ENCODE results near the gene GDF15.
"Not testable (repeated sequence)": the region's sequence is repeated elsewhere in the genome, so short reads cannot be mapped to it uniquely, and the experiment has no call there.

GDF15 gene

DNA sequence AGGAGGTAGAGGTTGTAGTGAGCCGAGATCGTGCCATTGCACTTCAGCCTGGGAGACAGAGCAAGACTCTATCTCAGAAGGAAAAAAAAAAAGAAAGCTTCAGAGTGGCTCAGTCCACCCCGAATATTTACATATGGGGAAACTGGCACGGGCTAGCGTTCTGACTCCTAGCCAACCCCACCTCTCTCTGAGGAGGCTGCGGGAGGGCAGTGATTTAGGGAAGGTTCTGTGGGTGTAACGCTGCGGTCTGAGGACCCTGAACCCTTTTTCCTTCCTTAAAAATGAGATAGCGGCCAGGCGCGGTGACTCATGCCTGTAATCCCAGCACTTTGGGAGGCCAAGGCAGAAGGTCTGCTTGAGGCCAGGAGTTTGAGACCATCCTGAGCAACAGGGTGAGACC lies 6.5 kb downstream of the GDF15 start:
- no peak for DNase-seq (ENCODE audit: low spot score)

DNA sequence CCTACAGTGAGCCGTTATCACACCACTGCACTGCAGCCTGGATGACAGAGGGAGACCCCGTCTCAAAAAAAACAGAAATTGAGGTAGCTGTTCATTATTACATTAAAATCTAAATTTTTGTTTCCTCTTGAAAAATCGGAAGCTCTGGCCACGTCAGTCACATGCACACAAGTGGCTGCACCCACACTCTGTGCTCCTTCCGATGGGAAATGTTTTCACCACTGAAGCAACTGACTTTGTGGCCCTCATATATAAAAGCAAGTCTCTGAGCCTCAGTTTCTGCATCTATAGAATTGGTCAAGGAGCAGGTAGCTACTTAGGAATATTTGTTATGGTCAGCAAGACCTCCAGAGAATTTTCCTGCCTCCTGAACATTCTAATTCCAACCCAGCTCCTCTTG lies 7.0 kb downstream of the GDF15 start:
- no peak for DNase-seq (ENCODE audit: low spot score)

DNA sequence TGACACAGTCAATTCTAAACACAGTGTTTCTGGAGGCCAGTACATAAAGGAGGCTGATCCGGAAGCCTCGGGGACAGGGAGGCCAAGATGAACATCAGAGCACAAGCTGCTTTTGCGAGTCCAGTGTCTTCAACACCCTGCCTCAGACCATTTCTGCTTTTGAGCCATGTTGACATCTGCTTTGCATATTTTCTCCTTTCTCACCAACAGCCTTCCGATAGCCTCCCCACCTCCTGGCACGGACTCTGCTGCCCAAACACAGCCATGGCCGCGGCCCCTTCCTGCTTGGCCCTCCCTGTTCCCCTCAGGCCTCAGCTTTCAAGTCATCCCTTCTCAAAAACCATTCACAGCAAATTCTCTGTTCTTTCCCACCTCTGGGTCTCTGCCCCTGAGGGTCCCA lies 7.9 kb downstream of the GDF15 start:
- DNase-seq (ENCODE audit: low spot score) = no peak

DNA sequence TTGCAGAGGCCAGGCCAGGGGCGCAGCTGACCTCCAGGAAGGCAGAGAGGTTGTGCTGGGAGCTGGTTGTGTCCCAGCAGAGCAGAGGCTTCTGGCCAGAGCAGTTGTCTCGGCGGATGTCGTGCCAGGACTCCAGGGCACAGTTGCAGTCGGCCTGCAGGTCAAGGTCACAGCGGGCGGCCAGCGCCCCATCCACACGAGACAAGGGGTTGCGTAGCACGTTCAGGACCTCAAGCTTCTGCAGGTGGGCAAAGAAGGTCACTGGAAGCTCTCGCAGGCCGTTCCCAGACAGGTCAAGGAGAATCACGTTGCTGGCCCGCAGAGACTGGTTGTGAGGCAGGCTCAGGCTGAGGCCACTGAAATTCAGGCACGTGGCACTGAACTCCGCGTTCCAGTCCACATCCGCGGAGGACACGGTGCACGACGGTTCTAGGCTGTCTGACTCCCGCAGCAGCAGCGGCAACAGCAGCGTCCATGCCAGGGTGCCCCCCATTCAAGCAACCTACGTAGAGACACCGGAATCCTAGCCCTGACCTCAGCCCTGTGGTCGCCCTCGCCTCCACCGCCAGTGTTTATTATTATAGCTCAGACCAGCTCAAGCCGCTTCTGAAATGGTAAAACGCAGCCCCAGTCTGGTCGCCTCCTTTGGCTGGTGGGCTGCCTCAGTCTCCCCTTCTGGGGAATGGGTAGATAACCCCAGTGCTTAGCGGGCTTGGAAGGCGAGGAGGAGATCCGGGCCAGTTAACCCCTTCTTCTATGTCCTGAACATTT lies 10.7 kb downstream of the GDF15 start:
- DNase-seq (ENCODE audit: low spot score) = no peak

DNA sequence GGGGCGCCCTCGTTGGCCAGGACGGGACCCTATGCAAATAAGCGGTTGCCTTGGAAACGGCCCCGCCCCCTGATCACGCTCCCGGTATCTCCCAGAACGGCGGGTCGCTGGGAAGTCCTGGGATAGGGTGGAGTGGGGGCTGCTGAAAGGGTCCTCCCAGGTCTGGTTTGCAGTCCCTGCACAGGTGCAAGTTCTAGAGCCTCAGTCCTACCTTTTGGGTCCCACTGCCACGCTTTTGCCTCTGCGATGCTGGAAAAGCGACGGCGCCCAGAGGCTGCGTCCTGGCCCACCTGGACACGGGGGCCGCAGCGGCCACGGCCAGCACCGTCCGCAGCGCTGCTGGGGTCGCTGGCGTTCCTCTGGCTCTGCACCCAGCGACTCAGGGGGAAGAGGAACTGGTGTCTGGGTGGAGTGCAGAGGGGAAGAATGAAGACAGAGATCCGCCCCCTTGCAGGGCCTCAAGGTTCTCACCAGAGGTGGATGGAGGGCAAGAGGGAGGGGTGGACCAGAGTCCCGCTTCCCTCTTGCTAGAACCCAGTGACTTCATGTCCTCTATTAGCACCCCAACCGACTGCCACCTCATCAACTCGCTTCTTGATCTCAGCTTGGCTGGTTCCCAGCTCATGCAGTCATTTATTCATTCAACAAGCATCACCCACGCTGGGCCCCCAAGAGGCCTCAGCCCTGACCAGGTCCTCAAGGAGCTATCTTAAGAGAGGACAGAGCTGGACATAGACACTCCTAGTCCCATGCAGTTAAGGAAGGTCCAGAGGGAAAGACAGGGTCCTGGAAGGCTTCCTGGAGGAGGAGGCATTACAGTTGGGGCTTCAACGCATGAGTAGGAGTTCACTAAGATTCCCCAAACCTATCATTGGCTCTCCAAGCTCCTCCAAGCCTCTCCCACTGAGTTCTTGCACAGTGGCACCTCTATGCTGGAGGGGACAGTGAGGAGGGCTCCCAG lies 11.6 kb downstream of the GDF15 start, which contains the start of gene LRRC25:
Gene LRRC25 (minus strand): TSS at position 381 of the 961 bp plus-strand sequence. CDS start 659 bp downstream, outside the sequence.
- no peak for DNase-seq (ENCODE audit: low spot score)

DNA sequence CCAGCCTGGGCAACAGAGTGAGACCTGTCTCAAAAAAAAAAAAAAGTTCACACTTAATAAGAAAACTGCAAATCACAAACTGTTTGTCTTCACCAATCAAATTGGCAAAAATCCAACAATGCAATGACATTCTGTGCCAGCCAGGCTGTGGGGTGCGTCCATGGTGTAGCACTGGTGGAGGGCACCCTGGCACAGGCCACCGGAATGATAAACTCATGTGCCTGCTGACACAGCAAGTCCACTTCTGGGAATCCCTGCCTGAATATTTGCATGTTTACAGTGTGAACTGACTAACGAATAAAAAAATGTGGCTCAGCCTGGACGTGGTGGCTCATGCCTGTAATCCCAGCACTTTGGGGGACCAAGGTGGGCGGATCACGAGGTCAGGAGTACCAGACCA lies 13.1 kb downstream of the GDF15 start:
- no peak for DNase-seq (ENCODE audit: low spot score)

DNA sequence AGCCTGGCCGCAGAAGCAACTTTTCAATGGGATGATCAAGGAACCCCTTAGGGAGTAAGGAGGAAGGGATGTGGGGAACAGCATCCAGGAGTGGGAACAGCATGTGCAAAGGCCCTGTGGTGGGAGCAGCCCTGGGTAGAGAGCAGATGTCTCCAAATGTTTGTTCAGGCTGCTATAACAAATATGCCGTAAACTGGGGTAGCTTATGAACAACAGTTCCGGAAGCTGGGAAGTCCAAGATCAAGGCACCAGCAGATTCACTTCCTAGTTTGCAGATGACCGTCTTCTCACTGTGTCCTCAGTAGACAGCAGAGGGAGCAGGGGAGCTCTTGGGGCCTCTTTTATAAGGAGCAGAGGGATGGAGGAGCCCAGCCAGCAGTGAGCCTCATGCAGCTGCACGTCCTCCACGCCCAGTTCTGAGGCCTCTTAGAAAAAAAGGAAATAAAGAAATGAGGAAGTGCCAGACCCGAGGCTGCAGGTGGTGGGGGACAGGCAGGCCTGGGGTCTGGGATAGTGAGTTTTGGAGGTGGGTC lies 15.7 kb downstream of the GDF15 start:
- no peak for DNase-seq (ENCODE audit: low spot score)

DNA sequence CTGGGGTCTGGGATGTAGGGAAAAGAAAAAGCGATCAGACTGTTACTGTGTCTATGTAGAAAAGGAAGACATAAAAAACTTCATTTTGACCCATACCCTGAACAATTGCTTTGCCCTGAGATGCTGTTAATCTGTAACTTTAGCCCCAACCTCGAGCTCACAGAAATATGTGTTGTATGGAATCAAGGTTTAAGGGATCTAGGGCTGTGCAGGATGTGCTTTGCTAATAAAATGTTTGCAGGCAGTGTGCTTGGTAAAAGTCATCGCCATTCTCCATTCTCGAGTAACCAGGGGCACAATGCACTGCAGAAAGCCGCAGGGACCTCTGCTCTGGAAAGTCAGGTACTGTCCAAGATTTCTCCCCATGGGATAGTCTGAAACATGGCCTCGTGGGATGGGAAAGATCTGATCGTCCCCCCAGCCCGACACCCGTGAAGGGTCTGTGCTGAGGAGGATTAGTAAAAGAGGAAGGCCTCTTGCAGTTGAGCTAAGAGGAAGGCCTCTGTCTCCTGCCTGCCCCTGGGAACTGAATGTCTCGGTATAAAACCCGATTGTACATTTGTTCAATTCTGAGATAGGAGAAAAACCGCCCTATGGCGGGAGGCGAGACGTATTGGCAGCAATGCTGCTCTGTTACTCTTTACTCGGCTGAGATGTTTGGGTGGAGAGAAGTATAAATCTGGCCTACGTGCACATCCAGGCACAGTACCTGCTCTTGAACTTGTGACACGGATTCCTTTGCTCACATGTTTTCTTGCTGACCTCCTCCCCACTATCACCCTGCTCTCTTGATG lies 16.7 kb downstream of the GDF15 start:
- not testable (repeated sequence) for DNase-seq (ENCODE audit: low spot score)

DNA sequence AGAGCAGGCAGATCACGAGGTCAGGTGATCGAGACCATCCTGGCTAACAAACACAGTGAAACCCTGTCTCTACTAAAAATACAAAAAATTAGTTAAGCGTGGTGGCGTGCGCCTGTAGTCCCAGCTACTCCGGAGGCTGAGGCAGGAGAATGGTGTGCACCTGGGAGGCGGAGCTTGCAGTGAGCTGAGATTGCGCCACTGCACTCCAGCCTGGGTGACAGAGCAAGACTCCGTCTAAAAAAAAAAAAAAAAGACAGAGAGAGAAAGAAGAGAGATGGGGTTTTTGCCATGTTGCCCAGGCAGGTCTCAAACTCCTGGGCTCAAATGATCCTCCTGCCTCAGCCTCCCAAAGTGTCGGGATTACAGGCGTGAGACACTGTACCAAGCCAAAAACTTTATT lies 19.8 kb downstream of the GDF15 start:
- DNase-seq (ENCODE audit: low spot score) = not testable (repeated sequence)

DNA sequence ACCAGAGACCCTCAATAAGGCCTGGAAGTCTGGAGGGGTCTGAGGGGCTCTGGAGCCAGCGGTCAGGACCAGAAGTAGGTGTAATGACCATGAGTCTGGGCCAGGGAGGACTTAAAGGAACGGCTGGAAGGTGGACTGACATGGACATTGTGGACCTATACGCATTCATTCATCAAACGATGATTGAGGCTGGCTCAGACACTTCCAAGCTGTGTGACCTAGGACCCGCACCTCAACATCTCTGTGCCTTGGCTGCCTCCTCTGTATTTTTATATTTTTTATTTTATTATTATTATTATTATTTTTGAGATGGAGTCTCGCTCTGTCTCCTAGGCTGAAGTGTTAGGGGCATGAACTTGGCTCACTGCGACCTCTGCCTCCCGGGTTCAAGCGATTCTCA lies 20.8 kb downstream of the GDF15 start:
- DNase-seq (ENCODE audit: low spot score) = no peak

DNA sequence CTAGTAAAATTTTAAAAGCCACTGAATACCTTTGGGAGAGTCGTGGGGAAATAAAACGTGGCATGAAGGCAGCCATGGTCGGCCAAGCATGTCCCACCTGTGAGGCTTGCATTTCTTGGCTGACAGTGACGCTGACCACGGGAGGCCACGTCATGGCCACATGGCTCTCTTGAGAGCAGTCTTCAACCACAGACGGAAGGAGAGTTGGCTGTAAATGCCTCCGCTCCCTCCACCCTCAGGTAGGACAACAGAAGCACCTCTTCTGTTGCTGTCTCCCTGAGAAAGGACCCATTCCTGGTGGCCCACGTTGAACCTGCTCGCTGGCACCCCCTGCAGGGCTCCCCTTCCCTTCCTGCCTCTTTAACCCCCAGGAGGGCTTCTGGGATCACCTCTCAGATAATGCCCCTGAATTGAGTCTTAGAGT lies 22.1 kb downstream of the GDF15 start:
- no peak for DNase-seq (ENCODE audit: low spot score)

DNA sequence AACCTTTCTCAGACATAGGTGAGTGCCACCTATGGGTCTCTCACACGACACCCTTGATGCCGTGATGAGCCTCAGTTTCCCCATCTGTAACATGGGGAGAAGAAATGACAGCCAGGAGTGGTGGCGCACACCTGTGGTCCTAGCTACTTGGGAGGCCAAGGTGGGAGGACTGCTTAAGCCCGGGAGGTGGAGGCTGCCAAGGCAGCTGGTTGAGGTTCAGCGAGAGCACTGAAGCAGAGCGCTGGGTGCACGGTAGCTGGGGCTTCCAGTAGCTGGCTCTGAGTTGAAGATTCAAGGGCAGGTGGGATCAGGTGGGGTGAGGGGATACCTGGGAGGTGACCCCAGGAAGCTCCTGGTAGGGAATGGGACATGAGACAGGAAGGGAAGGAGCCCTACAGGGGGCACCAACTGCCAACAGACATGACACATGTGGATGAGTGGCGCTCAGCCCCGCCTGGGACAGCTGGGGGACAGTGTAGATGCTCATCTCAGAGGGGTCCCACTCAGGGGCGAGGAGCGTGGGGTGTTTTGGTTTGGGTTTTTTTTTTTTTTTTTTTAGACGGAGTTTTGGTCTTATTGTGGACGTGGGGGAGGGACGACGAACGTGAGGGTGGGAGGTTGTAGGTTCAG lies 26.8 kb downstream of the GDF15 start:
- DNase-seq (ENCODE audit: low spot score) = no peak

DNA sequence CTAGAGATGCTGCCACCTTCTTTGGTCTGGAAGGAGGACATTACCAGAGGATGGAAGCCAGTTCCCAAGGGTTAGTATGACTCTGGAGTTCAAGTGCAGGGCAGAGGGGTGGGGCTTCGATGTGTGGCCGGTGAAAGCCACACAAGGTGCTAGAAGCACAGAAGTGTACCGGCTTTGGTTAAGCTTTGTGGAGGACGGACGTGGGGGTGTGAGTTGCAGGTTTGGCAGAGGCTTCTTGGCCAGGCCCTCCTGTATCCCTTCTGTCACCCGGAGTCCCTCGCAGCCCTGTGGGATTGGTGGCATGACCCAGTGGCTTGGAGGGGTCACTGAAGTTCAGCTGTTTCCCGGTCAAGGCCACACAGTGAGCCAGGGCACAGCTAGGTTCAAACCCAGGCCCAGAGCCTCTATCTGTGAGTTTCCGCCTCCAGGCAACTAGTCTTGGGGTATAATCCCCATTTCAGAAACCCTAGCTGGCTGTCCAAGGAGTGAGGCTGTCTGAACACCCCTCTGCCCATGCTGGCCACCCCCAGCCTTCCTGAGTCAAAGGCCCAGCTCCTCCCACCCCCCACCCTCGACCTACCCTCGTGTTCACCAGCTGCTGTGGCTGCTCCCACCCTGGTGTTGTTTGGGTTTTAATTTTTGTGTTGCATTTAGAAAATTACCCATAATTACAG lies 28.7 kb downstream of the GDF15 start:
- no peak for DNase-seq (ENCODE audit: low spot score)

DNA sequence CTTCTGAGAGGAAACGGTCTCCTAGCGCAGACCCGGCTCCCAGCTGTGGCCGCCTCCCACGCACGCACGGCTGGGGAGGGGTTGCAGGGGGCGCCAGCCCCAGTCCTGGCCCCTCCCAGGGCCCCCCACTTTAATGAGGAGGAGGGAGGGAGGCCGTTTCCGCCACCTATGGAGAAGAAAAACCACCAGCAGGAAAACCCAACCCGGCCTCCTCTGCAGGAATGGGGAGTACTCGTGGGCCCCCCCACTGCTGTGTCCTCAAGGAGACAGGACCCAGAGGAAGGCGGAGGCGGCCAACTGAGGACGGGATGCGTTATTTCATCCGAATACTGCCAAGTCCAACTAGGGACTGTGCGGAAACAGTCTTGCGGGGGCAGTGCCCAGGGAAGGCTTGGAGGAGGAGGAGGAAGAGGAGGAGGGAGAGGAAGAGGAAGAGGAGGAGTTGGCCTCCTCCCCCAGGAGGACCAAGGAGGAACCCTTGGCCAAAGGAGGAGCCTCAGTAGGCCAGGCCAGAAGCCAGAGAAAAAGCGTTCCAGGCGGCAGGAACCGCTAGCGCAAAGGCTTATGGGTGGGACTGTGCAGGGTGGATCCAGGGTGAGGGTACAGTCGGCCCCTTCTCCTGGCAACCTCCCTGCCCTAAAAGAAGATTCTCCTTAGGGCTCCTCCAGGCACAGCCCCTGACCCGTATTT lies 29.4 kb downstream of the GDF15 start:
- no peak for DNase-seq (ENCODE audit: low spot score)

DNA sequence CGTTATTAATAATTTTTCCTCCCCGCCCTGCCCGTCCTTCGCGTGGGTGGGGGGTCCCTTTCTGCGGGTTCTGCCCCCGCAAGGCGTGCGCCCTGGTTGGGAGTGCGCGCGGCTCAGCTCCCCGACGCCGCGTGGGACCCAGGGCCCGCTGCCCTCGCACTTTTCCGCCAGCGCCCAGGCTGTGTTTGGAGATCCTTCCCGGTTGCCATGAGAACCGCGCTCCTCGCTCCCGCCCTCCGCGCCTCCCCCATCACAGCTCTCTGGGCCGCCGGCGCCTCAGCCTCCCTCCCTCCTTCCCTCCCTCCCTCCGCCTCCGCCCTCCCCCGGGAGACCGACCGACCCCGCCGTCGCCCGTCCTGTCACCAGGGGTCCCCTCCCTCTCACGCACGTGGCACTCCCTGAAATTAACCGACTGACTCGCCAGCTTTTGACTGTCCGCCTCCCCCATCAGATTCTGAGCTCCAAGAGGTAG lies 30.9 kb downstream of the GDF15 start:
- peak; percentile 91 for DNase-seq (ENCODE audit: low spot score)

DNA sequence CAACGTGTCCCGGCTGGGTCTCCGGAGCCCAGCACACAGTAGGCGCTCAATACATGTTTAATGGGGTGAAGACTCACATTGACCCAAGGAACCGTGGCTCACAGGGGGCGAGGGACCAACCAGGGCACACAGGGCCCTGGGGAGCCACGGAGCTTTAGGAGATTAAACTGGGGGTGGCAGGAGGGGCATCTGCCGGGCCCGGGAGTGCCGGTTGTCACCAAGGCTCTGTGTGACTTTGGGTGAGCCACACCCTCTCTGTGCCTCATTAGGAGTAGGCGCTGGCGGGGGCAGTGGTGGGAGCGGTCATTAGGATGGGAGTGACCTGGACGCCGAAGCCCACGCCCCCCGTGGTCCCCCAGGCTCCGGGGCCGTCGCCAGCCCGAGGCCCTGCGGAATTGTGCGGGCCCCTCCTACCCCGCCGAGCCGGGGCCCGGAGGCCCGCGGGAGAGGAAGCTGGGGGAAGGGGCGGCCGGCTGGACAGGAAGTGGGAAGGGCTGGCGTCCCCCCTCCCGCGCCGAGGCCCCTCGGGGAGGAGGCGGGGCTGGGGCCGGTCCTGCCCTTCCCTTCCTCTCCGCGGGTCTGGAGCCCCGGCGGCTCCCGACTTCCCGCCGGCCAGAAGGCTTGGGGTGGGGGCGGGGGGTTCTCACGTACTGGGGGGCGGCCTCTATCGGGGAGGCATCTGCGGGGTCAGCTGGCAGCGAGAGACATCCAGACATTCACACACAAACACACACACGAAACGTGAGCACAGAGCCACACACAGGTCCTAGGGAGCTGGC lies 31.5 kb downstream of the GDF15 start:
- DNase-seq (ENCODE audit: low spot score) = peak; percentile 95

DNA sequence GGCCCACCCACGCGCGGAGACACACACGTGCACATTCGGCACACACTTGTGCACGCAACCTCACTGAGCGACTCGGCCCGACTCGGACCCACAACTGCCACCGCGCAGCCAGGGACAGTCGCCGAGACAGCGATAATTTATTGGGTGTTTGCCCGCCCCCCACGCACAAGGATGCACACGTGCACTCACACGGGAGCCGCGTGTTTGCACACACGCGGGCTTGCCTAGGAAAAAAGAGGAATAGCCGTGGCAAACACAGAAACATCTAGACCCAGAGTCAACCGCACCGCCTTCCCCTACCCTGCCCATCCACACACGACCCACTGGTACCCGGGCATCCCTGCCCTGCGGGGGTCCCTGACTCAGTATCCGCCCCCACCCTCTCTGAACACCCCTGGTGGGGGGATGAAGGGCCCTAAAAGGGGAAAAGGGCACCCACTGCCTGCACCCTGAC lies 32.1 kb downstream of the GDF15 start:
- DNase-seq (ENCODE audit: low spot score) = no peak

DNA sequence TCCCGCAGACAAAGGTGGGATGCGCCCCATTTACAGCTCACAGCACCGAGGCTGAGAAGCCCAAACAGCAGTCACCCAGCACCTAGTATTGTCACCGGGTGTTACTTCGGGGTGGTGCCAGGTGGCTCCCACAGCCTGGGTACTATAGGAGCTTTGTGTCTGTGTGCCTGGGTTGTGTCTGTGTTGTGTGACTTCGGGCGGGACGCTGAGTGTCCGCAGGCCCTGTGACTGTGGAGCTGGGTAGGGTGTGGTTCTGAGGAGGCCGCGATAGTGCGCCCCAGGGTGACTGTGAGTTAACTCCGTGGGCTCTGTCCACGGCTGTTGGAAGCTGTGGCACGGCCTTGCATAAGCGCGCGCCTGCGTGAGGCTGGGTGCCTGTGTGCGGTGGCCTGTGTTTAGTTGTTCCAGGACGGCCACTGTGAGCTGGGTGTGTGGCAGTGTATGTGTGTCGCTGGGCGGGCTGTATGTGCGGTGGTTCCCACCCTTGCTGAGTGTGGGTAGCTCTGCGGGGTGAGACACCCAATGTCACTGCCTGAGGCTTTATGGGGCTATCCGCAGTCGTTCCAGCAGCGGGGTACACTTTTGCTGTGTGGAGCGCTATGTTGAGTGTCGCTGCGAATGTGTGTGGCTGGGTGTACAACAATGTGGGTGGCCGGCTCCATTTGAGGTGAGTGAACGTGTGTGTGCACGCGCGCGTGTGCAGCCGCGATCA lies 32.7 kb downstream of the GDF15 start:
- DNase-seq (ENCODE audit: low spot score) = peak; percentile 51
